OCI-LY7 (cell line): ENCODE measurements around the gene PANK2.
"Not testable (repeated sequence)": the region's sequence is repeated elsewhere in the genome, so short reads cannot be mapped to it uniquely, and the experiment has no call there.

Source experiments
- EZH2phosphoT487 ChIP-seq: fragments of 200-600 bp; sonication (generic); IDR thresholded peaks from 2 replicates; pipeline ENCODE4 v1.6.1; 2018; ENCODE audit warnings: low read depth, borderline replicate concordance, mild to moderate bottlenecking, mixed run types, antibody characterized with exemption, low read length, moderate library complexity, mixed read lengths
- TF ChIP-seq, protein P1 (sequence below): fragments of 200-600 bp; sonication (generic); conservative IDR thresholded peaks from 2 replicates; pipeline ENCODE4 v1.5.1; 2014; ENCODE audit warnings: mild to moderate bottlenecking, antibody characterized with exemption, low read length, moderate library complexity, mixed read lengths

DNA sequence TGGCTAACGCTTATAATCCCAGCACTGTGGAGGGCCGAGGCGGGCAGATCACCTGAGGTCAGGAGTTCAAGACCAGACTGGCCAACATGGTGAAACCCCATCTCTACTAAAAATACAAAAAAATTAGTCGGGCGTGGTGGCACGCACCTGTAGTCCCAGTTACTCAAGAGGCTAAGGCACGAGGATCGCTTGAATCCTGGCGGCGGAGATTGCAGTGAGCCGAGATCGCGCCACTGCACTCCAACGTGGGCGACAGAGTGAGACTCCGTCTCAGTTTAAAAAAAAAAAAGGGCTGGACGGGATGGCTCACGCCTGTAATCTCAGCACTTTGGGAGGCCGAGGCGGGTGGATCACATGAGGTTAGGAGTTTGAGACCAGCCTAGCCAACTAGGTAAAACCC lies 83.4 kb downstream of the PANK2 start:
- TF ChIP-seq, protein P1, sequence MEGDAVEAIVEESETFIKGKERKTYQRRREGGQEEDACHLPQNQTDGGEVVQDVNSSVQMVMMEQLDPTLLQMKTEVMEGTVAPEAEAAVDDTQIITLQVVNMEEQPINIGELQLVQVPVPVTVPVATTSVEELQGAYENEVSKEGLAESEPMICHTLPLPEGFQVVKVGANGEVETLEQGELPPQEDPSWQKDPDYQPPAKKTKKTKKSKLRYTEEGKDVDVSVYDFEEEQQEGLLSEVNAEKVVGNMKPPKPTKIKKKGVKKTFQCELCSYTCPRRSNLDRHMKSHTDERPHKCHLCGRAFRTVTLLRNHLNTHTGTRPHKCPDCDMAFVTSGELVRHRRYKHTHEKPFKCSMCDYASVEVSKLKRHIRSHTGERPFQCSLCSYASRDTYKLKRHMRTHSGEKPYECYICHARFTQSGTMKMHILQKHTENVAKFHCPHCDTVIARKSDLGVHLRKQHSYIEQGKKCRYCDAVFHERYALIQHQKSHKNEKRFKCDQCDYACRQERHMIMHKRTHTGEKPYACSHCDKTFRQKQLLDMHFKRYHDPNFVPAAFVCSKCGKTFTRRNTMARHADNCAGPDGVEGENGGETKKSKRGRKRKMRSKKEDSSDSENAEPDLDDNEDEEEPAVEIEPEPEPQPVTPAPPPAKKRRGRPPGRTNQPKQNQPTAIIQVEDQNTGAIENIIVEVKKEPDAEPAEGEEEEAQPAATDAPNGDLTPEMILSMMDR = not testable (repeated sequence)
- TF ChIP-seq EZH2phosphoT487 = not testable (repeated sequence)
